ENCODE measurements around the gene ADCY5. TPM values are rescaled to one million over a fixed set of nuclear protein-coding genes. Genes with fewer than 3 reads are reported as not detected.

ADCY5 gene
- polyA plus RNA-seq, 2 of the 4 experiments (the other 2 are of a cell fraction), result 0.57 to 0.68 TPM

GRCh38 chr3:123352134-123352554 is 96.7 kb downstream of the ADCY5 start:
- TF ChIP-seq JUN (IDR thresholded peaks at IDR 0.05) (no peak), POLR2A (IDR thresholded peaks at IDR 0.05; ENCODE audit: low read length) (no peak), RFX5 (IDR thresholded peaks at IDR 0.05) (no peak), SREBF2 (IDR thresholded peaks at IDR 0.05) (no peak), MAX (IDR thresholded peaks at IDR 0.05) (no peak), ZFP36 (IDR thresholded peaks at IDR 0.05; ENCODE audit: borderline replicate concordance, partially characterized antibody) (no peak), HDAC2 (IDR thresholded peaks at IDR 0.05) (no peak), EP300 (IDR thresholded peaks at IDR 0.05) (no peak), NR3C1 (IDR thresholded peaks at IDR 0.05) (no peak), MAZ (IDR thresholded peaks at IDR 0.05; ENCODE audit: borderline replicate concordance, low read depth, low read length) (no peak), CHD2 (IDR thresholded peaks at IDR 0.05; ENCODE audit: low read length, partially characterized antibody) (no peak), KDM1A (IDR thresholded peaks at IDR 0.05; ENCODE audit: low read depth) (no peak), HEYL (CRISPR knock-in tag; IDR thresholded peaks at IDR 0.05) (no peak)
- TF ChIP-seq, protein P1, sequence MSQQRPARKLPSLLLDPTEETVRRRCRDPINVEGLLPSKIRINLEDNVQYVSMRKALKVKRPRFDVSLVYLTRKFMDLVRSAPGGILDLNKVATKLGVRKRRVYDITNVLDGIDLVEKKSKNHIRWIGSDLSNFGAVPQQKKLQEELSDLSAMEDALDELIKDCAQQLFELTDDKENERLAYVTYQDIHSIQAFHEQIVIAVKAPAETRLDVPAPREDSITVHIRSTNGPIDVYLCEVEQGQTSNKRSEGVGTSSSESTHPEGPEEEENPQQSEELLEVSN (IDR thresholded peaks at IDR 0.05; ENCODE audit: borderline replicate concordance, low read depth), result no peak
- H3K9me3 ChIP-seq, result peaks cover 8% of the 10 kb centered on the region
- POLR2A ChIA-PET, result no interaction called here
- no peaks in the 10 kb centered on the region for H3K4me1 ChIP-seq
- no peak for DNase-seq (ENCODE audit: low read depth in 1 of 2, low spot score in 1 of 2)
- CTCF ChIA-PET, result interaction anchor here (0.8 to 1.7 kb wide), 3 partner anchors 13 to 138 kb away, joined by 3 to 7 read pairs (median 3); no protein-coding TSS in a partner anchor
- H3K4me2 ChIP-seq, result no peak overlapping the region
- no peak overlapping the region for H3K4me3 ChIP-seq
- FAIRE-seq, result no peak
- WGBS (ENCODE audit: missing lambda C conversion rate), result 69% methylated on average over 12 of the region's 15 CpGs
- no peak overlapping the region for H3K27ac ChIP-seq
- no peak for ATAC-seq

- POLR2A ChIA-PET, result no interaction called here
- DNase-seq (ENCODE audit: low read depth in 1 of 2, low spot score in 1 of 2) (no peak), FAIRE-seq (no peak), ATAC-seq (no peak)
- TF ChIP-seq FOSB (CRISPR knock-in tag; IDR thresholded peaks at IDR 0.05), result no peak
- TF ChIP-seq USF2 (IDR thresholded peaks at IDR 0.05), result no peak
- TF ChIP-seq RNF2 (IDR thresholded peaks at IDR 0.05; ENCODE audit: borderline replicate concordance, low read depth), result no peak
- TF ChIP-seq POLR2AphosphoS2 (conservative IDR thresholded peaks at IDR 0.05; ENCODE audit: low read length), result no peak
- no peak for TF ChIP-seq EHF (CRISPR knock-in tag; IDR thresholded peaks at IDR 0.05)
- TF ChIP-seq ZC3H11A (IDR thresholded peaks at IDR 0.05), result no peak
- no peak for TF ChIP-seq RFX5 (IDR thresholded peaks at IDR 0.05)
- no peak for TF ChIP-seq NFE2L2 (conservative IDR thresholded peaks at IDR 0.05; ENCODE audit: low read length)
- TF ChIP-seq HOXB13 (CRISPR knock-in tag; IDR thresholded peaks at IDR 0.05; ENCODE audit: low read depth), result no peak
- TF ChIP-seq CEBPB (IDR thresholded peaks at IDR 0.05), result no peak
- no peak for TF ChIP-seq REST (IDR thresholded peaks at IDR 0.05)
- TF ChIP-seq RCOR1 (IDR thresholded peaks at IDR 0.05; ENCODE audit: low read depth, low read length), result no peak
- no peak for TF ChIP-seq MAFK (IDR thresholded peaks at IDR 0.05; ENCODE audit: partially characterized antibody)
- no peak for TF ChIP-seq ELK1 (IDR thresholded peaks at IDR 0.05; ENCODE audit: low read depth, low read length)
- TF ChIP-seq BHLHE40 (IDR thresholded peaks at IDR 0.05; ENCODE audit: low read depth, low read length), result no peak
- no peak for TF ChIP-seq JUN (IDR thresholded peaks at IDR 0.05)
- TF ChIP-seq, protein P1 (IDR thresholded peaks at IDR 0.05; ENCODE audit: borderline replicate concordance, low read depth), result no peak
- no peak for TF ChIP-seq HDAC2 (IDR thresholded peaks at IDR 0.05)
- no peak overlapping the region for H3K27ac ChIP-seq
- no peak overlapping the region for H3K4me3 ChIP-seq
- CTCF ChIA-PET, result interaction anchor here (1.7 to 2.0 kb wide), 2 partner anchors 14 to 23 kb away, joined by 4 to 7 read pairs; no protein-coding TSS in a partner anchor
- 44% methylated on average over 1 of the region's 4 CpGs for WGBS (ENCODE audit: missing lambda C conversion rate)
- no peak overlapping the region for H3K4me2 ChIP-seq
- peaks cover 8% of the 10 kb centered on the region for H3K9me3 ChIP-seq
- H3K4me1 ChIP-seq, result no peaks in the 10 kb centered on the region
Measured at GRCh38 chr3:123351501-123351900, 97.4 kb downstream of the ADCY5 start.

Data from A549 (cell line).